Measurements from ENCODE around the gene FAAP20. TPM values are rescaled to one million over a fixed set of nuclear protein-coding genes. Genes with fewer than 3 reads are reported as not detected.
A peak's percentile ranks its signal among the peaks of the same experiment; 100 is the strongest.

The FAAP20 gene
- total and polyA plus RNA-seq, 9 of the 15 experiments (the other 6 are each of a cell fraction or from before 2014, with no cell fraction given) = 0.58 to 143 (median 9.9) TPM

DNA sequence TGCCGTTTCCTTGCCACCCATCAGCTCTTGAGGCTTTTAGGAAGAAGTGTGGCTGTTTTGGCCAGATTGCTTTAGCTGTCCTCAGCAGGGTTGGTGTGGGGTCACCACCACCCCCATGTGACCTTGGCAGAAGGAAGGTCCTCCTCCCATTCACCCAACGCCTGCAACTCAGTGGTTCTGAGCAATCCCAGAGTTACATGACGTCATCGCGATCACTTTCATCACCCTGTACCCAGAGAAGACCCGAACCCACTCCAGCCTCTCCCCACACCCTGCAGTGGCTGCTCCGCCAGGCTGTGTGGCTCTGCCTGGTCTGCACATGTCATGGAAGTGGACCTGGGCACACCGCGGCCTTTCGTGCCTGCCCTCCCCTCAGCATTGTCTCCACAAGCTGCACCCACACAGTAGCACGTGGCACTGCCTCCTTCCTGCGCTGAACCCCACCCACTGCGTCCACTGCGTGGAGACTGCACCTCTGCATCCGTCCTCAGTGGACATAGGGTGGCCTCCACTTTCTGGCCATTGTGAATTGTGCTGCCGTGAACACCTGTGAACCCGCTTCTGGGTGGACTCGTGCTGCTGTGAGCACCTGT is 16.5 kb downstream of the FAAP20 start (continued):
- TF ChIP-seq, protein P1, sequence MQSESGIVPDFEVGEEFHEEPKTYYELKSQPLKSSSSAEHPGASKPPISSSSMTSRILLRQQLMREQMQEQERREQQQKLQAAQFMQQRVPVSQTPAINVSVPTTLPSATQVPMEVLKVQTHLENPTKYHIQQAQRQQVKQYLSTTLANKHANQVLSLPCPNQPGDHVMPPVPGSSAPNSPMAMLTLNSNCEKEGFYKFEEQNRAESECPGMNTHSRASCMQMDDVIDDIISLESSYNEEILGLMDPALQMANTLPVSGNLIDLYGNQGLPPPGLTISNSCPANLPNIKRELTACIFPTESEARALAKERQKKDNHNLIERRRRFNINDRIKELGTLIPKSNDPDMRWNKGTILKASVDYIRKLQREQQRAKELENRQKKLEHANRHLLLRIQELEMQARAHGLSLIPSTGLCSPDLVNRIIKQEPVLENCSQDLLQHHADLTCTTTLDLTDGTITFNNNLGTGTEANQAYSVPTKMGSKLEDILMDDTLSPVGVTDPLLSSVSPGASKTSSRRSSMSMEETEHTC (IDR thresholded peaks at IDR 0.05) = no peak
- no peak for TF ChIP-seq TRIM28 (IDR thresholded peaks at IDR 0.05)
- no peak for TF ChIP-seq ZBTB8A (IDR thresholded peaks at IDR 0.05; ENCODE audit: partially characterized antibody)
- TF ChIP-seq, protein P2, sequence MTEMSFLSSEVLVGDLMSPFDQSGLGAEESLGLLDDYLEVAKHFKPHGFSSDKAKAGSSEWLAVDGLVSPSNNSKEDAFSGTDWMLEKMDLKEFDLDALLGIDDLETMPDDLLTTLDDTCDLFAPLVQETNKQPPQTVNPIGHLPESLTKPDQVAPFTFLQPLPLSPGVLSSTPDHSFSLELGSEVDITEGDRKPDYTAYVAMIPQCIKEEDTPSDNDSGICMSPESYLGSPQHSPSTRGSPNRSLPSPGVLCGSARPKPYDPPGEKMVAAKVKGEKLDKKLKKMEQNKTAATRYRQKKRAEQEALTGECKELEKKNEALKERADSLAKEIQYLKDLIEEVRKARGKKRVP (CRISPR knock-in tag; IDR thresholded peaks at IDR 0.05) = no peak
- no peak for TF ChIP-seq ILK (tag; IDR thresholded peaks at IDR 0.05; ENCODE audit: borderline replicate concordance, low read depth)
- TF ChIP-seq SRSF3 (IDR thresholded peaks at IDR 0.05; ENCODE audit: insufficient read depth, low read length) = no peak
- no peak for TF ChIP-seq ZC3H4 (CRISPR knock-in tag; IDR thresholded peaks at IDR 0.05; ENCODE audit: borderline replicate concordance)
- TF ChIP-seq IRF2 (CRISPR knock-in tag; IDR thresholded peaks at IDR 0.05) = no peak
- no peak for TF ChIP-seq ZFP36 (IDR thresholded peaks at IDR 0.05; ENCODE audit: low read depth, low read length, partially characterized antibody)
- TF ChIP-seq SIX5 (IDR thresholded peaks at IDR 0.05; ENCODE audit: borderline replicate concordance in 1 of 2, insufficient read depth in 1 of 2, low read depth in 1 of 2, low read length in 2 of 2) = no peak
- TF ChIP-seq HNRNPL (IDR thresholded peaks at IDR 0.05; ENCODE audit: low read depth, low read length) = no peak
- TF ChIP-seq EGR1 (conservative IDR thresholded peaks at IDR 0.05) = no peak
- peak; percentile 54; the same call in 1 of the 2 replicates for TF ChIP-seq USF1 (CRISPR knock-in tag; IDR thresholded peaks at IDR 0.05)
- TF ChIP-seq ZNF134 (CRISPR knock-in tag; conservative IDR thresholded peaks at IDR 0.05) = no peak
- TF ChIP-seq ZNF280B (CRISPR knock-in tag; IDR thresholded peaks at IDR 0.05) = no peak
- no peak for TF ChIP-seq ZNF778 (CRISPR knock-in tag; IDR thresholded peaks at IDR 0.05)
- no peak for TF ChIP-seq YBX1 (IDR thresholded peaks at IDR 0.05)
- TF ChIP-seq ATF7 (IDR thresholded peaks at IDR 0.05) = peak; percentile 65; the same call in 1 of the 2 replicates
- no peak for TF ChIP-seq SETDB1 (IDR thresholded peaks at IDR 0.05; ENCODE audit: low read length)
- TF ChIP-seq, protein P3, sequence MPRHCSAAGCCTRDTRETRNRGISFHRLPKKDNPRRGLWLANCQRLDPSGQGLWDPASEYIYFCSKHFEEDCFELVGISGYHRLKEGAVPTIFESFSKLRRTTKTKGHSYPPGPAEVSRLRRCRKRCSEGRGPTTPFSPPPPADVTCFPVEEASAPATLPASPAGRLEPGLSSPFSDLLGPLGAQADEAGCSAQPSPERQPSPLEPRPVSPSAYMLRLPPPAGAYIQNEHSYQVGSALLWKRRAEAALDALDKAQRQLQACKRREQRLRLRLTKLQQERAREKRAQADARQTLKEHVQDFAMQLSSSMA (CRISPR knock-in tag; IDR thresholded peaks at IDR 0.05) = no peak
- TF ChIP-seq VEZF1 (CRISPR knock-in tag; IDR thresholded peaks at IDR 0.05) = no peak
- TF ChIP-seq JUND (IDR thresholded peaks at IDR 0.05; ENCODE audit: borderline replicate concordance, low read depth, low read length) = 0 out of 2 replicates have a peak, but pooled peaks have one; percentile 12
- TF ChIP-seq JUND (tag; IDR thresholded peaks at IDR 0.05; ENCODE audit: borderline replicate concordance, low read depth, low read length) = no peak; the same call in 2 of the 3 replicates
